HG02981 (cell line): ENCODE measurements around the gene SFTA2.
"Not testable (repeated sequence)": the region's sequence is repeated elsewhere in the genome, so short reads cannot be mapped to it uniquely, and the experiment has no call there.

Experiments
- ATAC-seq: cut with Tn5 transposase; IDR thresholded peaks from one replicate; pipeline ENCODE4 v1.9.1; 2021; ENCODE audit warnings: mild to moderate bottlenecking, moderate library complexity; ENCODE audit not compliant: unreplicated experiment

Gene SFTA2

GRCh38 chr6:30914076-30914853 lies 17.7 kb downstream of the SFTA2 start, which contains the start of gene VARS2:
VARS2 (plus strand) TSS chr6:30914238; CDS start chr6:30914837, 599 bp downstream.
- peak; percentile 76 for ATAC-seq

DNA sequence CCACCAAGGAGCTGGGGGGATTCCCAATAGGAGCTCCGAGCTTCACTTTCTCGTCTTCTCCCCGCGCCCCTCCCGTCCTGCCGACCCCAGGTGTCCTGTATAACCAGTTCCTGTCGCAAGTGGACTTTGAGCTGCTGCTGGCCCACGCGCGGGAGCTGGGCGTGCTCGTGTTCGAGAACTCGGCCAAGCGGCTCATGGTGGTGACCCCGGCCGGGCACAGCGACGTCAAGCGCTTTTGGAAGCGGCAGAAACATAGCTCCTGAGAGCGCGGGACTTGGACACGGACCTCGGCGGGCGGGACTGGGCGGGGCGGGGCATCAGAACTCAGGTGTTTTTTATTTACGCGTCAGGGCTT lies 18.3 kb downstream of the SFTA2 start:
- ATAC-seq, result no peak

DNA sequence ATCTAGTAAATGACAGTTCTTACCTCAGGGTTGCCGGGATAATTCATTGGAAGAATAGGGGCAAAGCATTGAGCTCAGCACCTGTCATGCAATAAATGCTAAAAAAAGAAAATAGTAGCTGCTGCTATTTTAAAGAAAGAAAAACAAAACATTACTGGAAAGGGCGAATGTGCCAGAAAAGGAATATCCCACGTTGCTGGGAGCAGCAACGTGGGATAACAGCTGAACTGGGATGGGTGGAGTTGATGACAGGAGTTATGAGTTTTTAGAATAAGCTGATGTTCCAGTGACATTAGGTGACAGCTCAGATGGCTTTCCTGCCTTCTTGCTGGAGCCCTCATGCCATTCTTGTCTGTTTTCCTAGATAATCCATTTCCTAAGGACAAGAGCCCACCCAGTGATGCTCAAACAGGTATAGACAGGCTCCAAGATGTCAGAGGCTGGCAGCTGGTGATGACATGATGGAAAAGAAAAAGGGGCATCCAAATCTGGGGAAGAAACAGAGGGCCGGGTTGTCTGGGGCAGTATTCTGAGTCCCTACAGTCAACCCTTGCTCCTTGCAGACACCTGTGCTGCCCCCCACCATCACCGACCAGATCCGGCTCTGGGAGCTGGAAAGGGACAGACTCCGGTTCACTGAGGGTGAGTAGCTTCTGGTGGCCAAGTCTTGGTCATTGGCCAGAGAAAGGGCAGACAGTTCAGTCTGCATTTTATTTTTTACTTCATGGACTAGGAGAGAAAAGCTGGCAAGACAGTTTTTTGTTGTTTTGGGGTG lies 19.0 kb downstream of the SFTA2 start:
- ATAC-seq, result no peak

DNA sequence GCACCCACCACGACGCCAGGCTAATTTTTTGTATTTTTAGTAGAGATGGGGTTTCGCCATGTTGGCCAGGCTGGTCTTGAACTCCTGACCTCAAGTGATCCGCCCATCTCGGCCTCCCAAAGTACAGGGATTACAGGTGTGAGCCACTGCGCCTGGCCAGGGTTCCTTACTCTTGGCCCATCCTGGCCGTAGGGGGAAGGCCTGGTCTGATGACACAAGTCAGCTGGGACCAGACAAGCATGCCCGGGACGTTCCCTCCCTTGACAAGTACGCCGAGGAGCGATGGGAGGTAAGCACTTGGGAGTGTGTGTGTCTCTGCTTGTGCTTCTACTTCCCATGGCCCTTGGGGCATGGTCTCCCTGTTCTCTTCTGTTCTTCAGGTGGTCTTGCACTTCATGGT lies 21.5 kb downstream of the SFTA2 start:
- not testable (repeated sequence) for ATAC-seq

DNA sequence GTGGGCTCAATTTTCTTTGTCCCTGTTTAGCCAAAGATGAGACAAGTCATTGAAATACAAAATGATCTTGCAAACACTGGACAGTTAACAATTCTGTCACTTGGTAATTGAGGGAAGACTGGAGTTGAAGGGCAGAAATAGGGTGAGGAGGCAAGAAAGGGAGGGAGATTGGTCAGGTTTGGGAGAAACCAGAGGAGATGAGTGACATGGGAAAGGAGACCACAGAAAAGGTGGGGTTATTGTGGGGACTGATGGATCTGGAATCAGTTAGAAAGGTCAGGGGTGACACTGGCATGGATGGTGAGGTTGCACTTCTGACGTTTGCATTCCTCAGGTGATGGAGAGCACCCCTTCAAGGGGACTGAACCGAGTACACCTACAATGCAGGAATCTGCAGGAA lies 23.3 kb downstream of the SFTA2 start:
- no peak for ATAC-seq

GRCh38 chr6:30907758-30908591 lies 24.0 kb downstream of the SFTA2 start, which contains the start of gene GTF2H4:
GTF2H4 (plus strand) TSS chr6:30908207.
- ATAC-seq, result peak; percentile 95

- not testable (repeated sequence) for ATAC-seq
Observed at GRCh38 chr6:30907290-30907757, 24.6 kb downstream of the SFTA2 start.

GRCh38 chr6:30903236-30903635 lies 28.7 kb downstream of the SFTA2 start:
- ATAC-seq, result no peak

DNA sequence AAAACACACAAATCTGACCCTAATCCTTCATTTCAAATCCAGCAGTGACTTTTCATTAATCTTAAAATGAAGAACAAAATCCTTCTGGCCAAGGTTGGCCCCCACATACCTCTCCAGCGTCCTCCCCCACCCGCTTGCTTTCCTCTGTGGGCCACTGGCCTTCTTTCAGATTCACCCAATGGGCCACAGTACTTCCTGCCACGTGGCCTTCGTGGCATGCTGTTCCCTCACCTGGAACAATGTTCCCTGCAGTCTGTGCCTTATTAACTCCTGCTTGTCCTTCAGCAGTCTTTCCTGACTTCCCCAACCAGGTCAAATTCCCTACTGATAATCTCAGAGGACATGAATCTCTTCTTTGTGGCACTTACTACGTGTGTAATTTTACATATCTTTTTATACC lies 29.3 kb downstream of the SFTA2 start:
- ATAC-seq, result no peak

DNA sequence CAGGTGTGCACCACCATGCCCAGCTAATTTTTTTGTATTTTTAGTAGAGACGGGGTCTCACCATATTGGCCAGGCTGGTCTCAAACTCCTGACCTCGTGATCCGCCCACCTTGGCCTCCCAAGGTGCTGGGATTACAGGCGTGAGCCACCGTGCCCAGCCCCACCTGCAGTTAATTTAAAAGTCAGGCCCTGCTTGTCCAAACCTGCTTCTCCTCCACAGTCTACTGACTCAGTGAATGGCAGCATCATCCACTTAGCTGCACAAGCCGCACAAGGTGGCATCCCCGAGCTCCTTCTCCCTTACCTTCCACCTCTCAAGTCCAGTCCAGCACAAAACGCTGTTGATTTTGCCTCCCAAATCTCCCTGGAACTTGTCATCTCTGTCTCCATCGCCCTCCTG lies 29.8 kb downstream of the SFTA2 start:
- not testable (repeated sequence) for ATAC-seq

- no peak for ATAC-seq
Observed at GRCh38 chr6:30901436-30901835, 30.5 kb downstream of the SFTA2 start.

- no peak for ATAC-seq
Observed at GRCh38 chr6:30900863-30901417, 31.0 kb downstream of the SFTA2 start.

GRCh38 chr6:30898750-30899360 lies 33.1 kb downstream of the SFTA2 start:
- ATAC-seq, result no peak

GRCh38 chr6:30897882-30898281 lies 34.1 kb downstream of the SFTA2 start:
- no peak for ATAC-seq

DNA sequence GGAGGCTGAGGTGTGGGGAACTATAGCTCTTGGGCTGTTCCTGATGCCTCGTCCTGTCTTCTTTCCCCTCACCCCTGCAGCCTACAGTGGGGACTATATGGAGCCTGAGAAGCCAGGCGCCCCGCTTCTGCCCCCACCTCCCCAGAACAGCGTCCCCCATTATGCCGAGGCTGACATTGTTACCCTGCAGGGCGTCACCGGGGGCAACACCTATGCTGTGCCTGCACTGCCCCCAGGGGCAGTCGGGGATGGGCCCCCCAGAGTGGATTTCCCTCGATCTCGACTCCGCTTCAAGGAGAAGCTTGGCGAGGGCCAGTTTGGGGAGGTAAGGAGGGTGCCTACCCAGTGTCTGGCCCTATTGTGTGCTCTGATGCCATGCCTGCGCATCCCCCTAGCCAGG lies 35.4 kb downstream of the SFTA2 start:
- ATAC-seq, result no peak

DNA sequence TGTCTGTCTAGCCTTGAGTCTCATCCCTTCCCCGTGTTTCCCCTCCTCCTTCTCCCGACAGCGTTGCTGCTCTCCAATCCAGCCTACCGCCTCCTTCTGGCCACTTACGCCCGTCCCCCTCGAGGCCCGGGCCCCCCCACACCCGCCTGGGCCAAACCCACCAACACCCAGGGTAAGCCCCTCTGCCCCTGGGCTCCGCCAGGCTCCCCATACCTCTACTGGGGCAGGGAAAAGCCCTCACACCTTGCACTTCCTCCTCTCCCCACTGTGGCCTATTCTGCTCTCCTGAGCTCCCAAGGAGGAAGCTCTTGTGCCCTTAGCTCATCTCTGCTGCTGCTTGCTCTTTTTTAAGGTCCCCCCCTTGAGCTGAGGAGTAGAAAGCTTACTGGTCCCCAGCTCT lies 36.6 kb downstream of the SFTA2 start:
- no peak for ATAC-seq

GRCh38 chr6:30894935-30895334 lies 37.0 kb downstream of the SFTA2 start:
- ATAC-seq, result no peak

GRCh38 chr6:30894381-30894780 lies 37.6 kb downstream of the SFTA2 start:
- no peak for ATAC-seq

DNA sequence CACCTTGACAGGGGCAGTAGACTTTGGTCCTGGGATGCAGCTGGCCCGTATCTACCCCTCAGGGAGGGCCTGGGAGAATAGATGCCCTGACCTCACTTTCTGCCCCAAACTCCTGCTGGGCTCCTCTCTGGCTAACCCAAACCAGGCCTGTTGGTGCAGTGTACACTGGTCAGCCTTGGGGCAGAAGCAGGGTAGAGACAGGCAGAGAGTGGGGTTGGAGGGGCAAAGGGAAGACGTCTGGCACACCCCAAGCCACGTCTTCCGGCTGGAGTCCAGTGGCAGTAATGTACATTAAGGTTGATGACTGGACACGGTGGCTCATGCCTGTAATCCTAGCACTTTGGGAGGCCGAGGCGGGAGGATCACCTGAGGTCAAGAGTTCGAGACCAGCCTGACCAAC lies 38.3 kb downstream of the SFTA2 start:
- ATAC-seq, result no peak

DNA sequence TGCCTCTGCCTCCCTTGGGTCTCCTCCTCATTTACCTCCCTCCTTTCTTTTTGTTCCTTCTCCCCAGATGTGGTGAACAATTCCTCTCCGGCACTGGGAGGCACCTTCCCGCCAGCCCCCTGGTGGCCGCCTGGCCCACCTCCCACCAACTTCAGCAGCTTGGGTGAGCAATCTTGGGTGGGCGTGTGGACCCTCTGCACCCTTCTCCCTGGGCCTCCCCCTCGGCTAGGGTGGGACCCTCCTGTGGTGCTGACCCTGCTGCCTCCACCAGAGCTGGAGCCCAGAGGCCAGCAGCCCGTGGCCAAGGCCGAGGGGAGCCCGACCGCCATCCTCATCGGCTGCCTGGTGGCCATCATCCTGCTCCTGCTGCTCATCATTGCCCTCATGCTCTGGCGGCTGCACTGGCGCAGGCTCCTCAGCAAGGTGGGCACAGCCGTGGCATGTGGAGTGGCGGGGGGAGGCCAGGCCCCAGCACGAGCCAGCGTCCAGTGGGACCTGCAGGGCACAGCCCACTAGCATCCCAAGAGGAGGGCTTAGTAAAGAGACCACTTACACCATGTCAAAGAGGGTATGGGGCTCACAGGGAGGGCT lies 38.9 kb downstream of the SFTA2 start:
- no peak for ATAC-seq
